ENCODE measurements around the gene UTY. TPM values are rescaled to one million over a fixed set of nuclear protein-coding genes. Genes with fewer than 3 reads are reported as not detected.

The UTY gene
- total RNA-seq, 2 donors from 2014 or later = 25.6 to 39.8 TPM

DNA sequence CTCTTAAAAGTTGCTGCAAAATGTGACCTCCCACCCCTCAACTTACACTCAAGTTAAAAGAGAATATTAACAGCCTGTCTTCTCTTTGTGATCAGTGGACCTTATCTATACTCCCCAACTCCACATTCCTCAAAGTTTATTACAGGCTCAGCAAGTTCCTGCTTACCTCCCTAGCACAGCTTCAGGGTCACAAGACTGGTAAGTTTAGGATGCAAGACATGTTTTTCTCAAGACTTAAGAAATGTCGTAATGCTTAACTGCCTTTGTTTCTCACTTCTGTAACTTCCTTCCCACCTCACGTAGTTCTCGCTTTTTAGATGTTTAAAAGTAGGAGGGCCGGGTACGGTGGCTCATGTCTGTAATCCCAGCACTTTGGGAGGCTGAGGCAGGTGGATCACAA lies 132.7 kb downstream of the UTY start:
- Histone ChIP-seq H3K36me3 (no peaks in the 10 kb centered on the region), H3K27me3 (replicated peaks; ENCODE audit: insufficient read depth) (no peaks in the 10 kb centered on the region), H3K9me3 (no peaks in the 10 kb centered on the region), H3K4me1 (replicated peaks) (no peaks in the 10 kb centered on the region), H3K27ac (no peak overlapping the region), H3K4me3 (no peak overlapping the region)
- TF ChIP-seq POLR2AphosphoS5 (IDR thresholded peaks at IDR 0.05) = no peak
- intact Hi-C loops (cut with DNase I) = no loop called here
- DNase-seq (ENCODE audit: low spot score) = no peak
- WGBS = 78% methylated on average over 5 of the region's 5 CpGs

DNA sequence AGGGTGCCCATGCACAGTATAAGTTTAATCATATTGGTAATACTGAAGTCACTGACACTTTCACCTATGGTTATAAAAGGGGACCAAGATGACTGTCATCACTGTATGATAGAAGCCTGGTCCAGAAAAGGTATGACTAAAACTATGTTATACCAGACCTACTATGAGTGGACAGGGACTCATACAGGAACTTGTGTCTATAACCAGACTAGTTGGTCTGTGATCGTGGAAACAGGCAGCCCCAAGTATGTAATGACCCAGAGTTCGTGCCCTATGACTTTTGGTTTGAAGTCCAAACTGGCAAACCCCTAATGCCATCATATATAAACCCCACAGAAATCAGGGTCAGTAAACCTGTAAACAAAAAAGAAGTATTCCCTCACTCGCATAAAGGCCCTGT lies 134.3 kb downstream of the UTY start:
- Histone ChIP-seq H3K4me1 (replicated peaks) (no peaks in the 10 kb centered on the region), H3K9me3 (no peaks in the 10 kb centered on the region), H3K27ac (no peak overlapping the region), H3K36me3 (no peaks in the 10 kb centered on the region), H3K4me3 (no peak overlapping the region), H3K27me3 (replicated peaks; ENCODE audit: insufficient read depth) (no peaks in the 10 kb centered on the region)
- WGBS = 90% methylated on average over 3 of the region's 3 CpGs
- intact Hi-C loops (cut with DNase I) = no loop called here
- TF ChIP-seq POLR2A (IDR thresholded peaks at IDR 0.05) (no peak), POLR2AphosphoS5 (IDR thresholded peaks at IDR 0.05) (no peak)
- TF ChIP-seq, protein P1, sequence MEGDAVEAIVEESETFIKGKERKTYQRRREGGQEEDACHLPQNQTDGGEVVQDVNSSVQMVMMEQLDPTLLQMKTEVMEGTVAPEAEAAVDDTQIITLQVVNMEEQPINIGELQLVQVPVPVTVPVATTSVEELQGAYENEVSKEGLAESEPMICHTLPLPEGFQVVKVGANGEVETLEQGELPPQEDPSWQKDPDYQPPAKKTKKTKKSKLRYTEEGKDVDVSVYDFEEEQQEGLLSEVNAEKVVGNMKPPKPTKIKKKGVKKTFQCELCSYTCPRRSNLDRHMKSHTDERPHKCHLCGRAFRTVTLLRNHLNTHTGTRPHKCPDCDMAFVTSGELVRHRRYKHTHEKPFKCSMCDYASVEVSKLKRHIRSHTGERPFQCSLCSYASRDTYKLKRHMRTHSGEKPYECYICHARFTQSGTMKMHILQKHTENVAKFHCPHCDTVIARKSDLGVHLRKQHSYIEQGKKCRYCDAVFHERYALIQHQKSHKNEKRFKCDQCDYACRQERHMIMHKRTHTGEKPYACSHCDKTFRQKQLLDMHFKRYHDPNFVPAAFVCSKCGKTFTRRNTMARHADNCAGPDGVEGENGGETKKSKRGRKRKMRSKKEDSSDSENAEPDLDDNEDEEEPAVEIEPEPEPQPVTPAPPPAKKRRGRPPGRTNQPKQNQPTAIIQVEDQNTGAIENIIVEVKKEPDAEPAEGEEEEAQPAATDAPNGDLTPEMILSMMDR (IDR thresholded peaks at IDR 0.05) = no peak
- no peak for DNase-seq (ENCODE audit: low spot score)

DNA sequence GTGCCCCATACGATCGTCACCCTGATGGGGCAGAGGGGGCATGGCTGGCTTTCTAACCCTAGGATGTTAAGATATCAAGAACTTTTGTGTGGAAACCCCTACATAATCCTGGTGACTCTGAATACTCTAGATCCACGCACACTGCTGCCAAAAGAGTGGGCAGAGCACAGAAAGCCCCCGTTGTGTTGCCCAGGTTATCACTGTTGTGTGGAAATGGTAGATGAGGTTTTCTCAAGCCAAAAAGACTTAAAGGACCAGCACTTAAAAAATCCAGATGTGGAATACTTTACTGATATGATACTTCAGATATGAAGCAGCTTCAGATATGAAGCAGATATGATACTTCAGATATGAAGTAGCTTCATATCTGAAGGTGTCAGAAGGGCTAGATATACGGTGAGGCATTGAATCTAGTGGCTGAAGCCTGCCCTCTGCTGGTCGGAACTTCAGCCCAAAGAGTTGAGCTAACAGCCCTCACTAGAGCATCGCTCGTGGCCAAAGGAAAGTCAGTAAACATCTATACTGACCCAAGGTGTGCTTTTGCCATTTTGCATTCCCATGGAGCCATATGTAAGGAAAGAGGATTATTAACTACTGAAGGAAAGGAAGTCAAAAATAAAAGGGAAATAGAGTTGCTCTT lies 136.4 kb downstream of the UTY start:
- no peaks in the 10 kb centered on the region for H3K9me3 ChIP-seq
- DNase-seq (ENCODE audit: low spot score) = no peak
- H3K27ac ChIP-seq = no peak overlapping the region
- no peaks in the 10 kb centered on the region for H3K36me3 ChIP-seq
- no peaks in the 10 kb centered on the region for H3K27me3 ChIP-seq (replicated peaks; ENCODE audit: insufficient read depth)
- intact Hi-C loops (cut with DNase I) = no loop called here
- TF ChIP-seq POLR2A (IDR thresholded peaks at IDR 0.05) = no peak
- TF ChIP-seq POLR2AphosphoS5 (IDR thresholded peaks at IDR 0.05) = no peak
- TF ChIP-seq, protein P1 (IDR thresholded peaks at IDR 0.05) = peak in 1 of 4 experiments; percentile 29
- no peaks in the 10 kb centered on the region for H3K4me1 ChIP-seq (replicated peaks)
- no peak overlapping the region for H3K4me3 ChIP-seq
- 75% methylated on average over 6 of the region's 8 CpGs for WGBS

DNA sequence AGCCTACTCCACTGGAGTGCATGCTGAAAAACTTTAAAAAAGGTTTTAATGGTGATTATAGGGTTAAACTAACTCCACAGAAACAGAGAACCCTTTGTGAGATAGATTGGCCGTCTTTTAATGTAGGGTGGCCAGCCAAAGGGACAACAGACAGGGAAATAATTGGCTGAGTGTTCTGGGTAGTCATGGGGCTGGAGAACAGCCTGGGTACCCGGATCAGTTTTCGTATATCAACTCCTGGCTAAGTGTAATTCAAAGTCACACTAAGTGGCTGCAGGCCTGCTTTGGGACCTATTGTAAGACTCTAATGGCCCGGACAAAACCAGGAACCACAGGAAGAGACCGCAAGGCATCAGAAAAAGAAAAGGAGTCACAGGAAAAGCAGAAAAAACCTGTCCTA lies 139.9 kb downstream of the UTY start:
- no peak for DNase-seq (ENCODE audit: low spot score)
- H3K36me3 ChIP-seq = no peaks in the 10 kb centered on the region
- intact Hi-C loops (cut with DNase I) = no loop called here
- H3K4me3 ChIP-seq = no peak overlapping the region
- TF ChIP-seq POLR2AphosphoS5 (IDR thresholded peaks at IDR 0.05) = no peak
- TF ChIP-seq, protein P1 (IDR thresholded peaks at IDR 0.05) = no peak
- TF ChIP-seq POLR2A (IDR thresholded peaks at IDR 0.05) = no peak
- H3K4me1 ChIP-seq (replicated peaks) = no peaks in the 10 kb centered on the region
- WGBS = 48% methylated on average over 5 of the region's 5 CpGs
- H3K9me3 ChIP-seq = no peaks in the 10 kb centered on the region
- no peaks in the 10 kb centered on the region for H3K27me3 ChIP-seq (replicated peaks; ENCODE audit: insufficient read depth)
- H3K27ac ChIP-seq = no peak overlapping the region

DNA sequence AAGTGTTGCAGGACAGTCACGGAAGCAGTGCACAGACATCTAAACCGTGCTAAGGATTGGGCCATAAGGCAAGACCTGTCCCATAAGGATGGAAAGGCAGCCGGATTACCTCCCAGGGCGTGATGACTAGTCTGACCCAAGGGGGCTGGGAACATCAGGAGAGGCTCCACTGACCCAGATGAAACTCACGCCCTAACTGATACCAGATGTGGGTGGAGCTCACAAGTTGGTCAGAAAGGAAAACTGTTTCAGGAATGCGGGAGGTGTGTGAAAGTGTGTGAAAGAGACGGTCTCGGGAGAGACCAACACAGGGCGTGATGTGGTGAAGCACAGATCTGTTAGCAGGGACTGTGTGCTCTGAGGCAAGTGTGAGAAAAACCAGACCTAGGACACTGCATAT lies 140.5 kb downstream of the UTY start:
- H3K27me3 ChIP-seq (replicated peaks; ENCODE audit: insufficient read depth) = no peaks in the 10 kb centered on the region
- no peaks in the 10 kb centered on the region for H3K4me1 ChIP-seq (replicated peaks)
- no peaks in the 10 kb centered on the region for H3K9me3 ChIP-seq
- H3K36me3 ChIP-seq = no peaks in the 10 kb centered on the region
- DNase-seq (ENCODE audit: low spot score) = no peak
- TF ChIP-seq, protein P1 (IDR thresholded peaks at IDR 0.05) = no peak
- no peak for TF ChIP-seq POLR2AphosphoS5 (IDR thresholded peaks at IDR 0.05)
- TF ChIP-seq POLR2A (IDR thresholded peaks at IDR 0.05) = no peak
- no peak overlapping the region for H3K4me3 ChIP-seq
- H3K27ac ChIP-seq = no peak overlapping the region
- WGBS = 95% methylated on average over 9 of the region's 9 CpGs
- intact Hi-C loops (cut with DNase I) = no loop called here
